HepG2 (cell line): ENCODE measurements around the gene TADA2B.

Source experiments
- CHD4 ChIP-seq: fragments of 200-600 bp; sonication (generic); IDR thresholded peaks from 2 replicates; pipeline ENCODE4 v1.7.0; 2017; ENCODE audit warnings: mild to moderate bottlenecking, low read length, borderline replicate concordance
- CTCF ChIP-seq: sonication (generic); formaldehyde crosslinking; IDR thresholded peaks from 2 replicates; pipeline ENCODE4 v1.5.0; 2020; ENCODE audit warnings: mild to moderate bottlenecking, missing genetic modification reagents, moderate library complexity
- ELF1 ChIP-seq: sonication (generic); formaldehyde crosslinking; IDR thresholded peaks from 2 replicates; pipeline ENCODE4 v1.4.0; 2020; ENCODE audit warnings: missing genetic modification reagents
- FOXO1 ChIP-seq: sonication (generic); formaldehyde crosslinking; IDR thresholded peaks from 2 replicates; pipeline ENCODE4 v1.4.0; 2020; ENCODE audit warnings: missing genetic modification reagents
- HNRNPK ChIP-seq: fragments of 200-400 bp; formaldehyde crosslinking; IDR thresholded peaks from 2 replicates; pipeline ENCODE4 v1.6.1; 2018; ENCODE audit warnings: low read length, low read depth, moderate library complexity, mild to moderate bottlenecking; ENCODE audit not compliant: poor library complexity, severe bottlenecking
- MTA1 ChIP-seq: sonication (generic); formaldehyde crosslinking; IDR thresholded peaks from 2 replicates; pipeline ENCODE4 v1.4.0; 2020; ENCODE audit warnings: missing genetic modification reagents, mild to moderate bottlenecking, borderline replicate concordance
- NFAT5 ChIP-seq: sonication (generic); formaldehyde crosslinking; IDR thresholded peaks from 2 replicates; pipeline ENCODE4 v1.4.0; 2020; ENCODE audit warnings: missing genetic modification reagents
- TRIM24 ChIP-seq: sonication (generic); formaldehyde crosslinking; IDR thresholded peaks from 2 replicates; pipeline ENCODE4 v1.8.0; 2022; ENCODE audit warnings: mild to moderate bottlenecking, missing genetic modification reagents
- ZBTB39 ChIP-seq: sonication (generic); formaldehyde crosslinking; IDR thresholded peaks from 2 replicates; pipeline ENCODE4 v1.5.0; 2020; ENCODE audit warnings: missing genetic modification reagents
- ZNF660 ChIP-seq: sonication (generic); formaldehyde crosslinking; IDR thresholded peaks from 2 replicates; pipeline ENCODE4 v1.5.1; 2020; ENCODE audit warnings: mild to moderate bottlenecking, low read depth, missing genetic modification reagents, borderline replicate concordance

- TF ChIP-seq MTA1 (CRISPR knock-in tag): no peak
- TF ChIP-seq NFAT5 (CRISPR knock-in tag): no peak
- TF ChIP-seq CHD4: no peak
- TF ChIP-seq TRIM24 (CRISPR knock-in tag): no peak
- TF ChIP-seq HNRNPK: no peak
- no peak for TF ChIP-seq ZBTB39 (CRISPR knock-in tag)
- TF ChIP-seq FOXO1: no peak
- TF ChIP-seq CTCF: no peak
- no peak for TF ChIP-seq ZNF660 (CRISPR knock-in tag)
- no peak for TF ChIP-seq ELF1 (CRISPR knock-in tag)
These were observed 16.5 kb downstream of the TADA2B start for GRCh38 chr4:7059662-7060061.
